Measurements from ENCODE around the gene HOMEZ.
"Not testable (repeated sequence)": the region's sequence is repeated elsewhere in the genome, so short reads cannot be mapped to it uniquely, and the experiment has no call there.

The HOMEZ gene

GRCh38 chr14:23275412-23275811 is 10.5 kb downstream of the HOMEZ start:
- no peak for DNase-seq

DNA sequence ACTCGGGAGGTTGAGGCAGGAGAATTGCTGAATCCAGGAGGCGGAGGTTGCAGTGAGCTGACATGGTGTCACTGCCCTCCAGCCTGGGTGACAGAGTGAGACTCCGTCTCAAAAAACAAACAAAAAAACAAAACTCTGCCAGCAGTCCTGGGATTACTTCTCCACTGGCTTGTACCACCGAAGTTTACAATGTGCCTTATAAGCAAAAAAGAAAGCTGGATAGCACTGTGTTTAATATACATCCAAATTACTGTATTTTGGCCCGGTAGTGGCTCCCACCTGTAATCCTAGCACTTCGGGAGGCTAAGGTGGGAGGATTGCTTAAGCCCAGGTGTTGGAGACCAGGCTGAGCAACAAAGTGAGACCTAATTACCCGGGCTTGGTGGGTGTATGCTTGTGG is 16.7 kb downstream of the HOMEZ start:
- DNase-seq = no peak

DNA sequence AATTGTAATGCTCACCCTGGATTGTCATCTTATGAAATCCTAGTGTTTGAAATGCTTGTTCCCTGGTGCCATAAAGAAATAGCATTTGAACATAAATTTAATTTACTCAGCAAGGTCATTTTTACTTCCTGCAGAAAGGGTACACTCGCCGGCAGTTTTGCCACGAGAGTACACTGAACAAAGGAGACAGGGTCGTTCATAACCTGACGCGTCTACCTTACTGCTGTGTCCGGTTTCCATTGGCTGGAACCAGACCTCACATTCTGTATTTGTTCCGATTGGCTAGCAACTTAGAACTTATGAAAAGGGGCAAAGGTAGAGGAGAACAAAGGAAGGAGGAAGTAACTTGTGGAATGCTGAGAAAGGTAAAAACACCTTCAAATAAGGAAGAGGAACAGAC is 25.1 kb downstream of the HOMEZ start:
- not testable (repeated sequence) for DNase-seq

DNA sequence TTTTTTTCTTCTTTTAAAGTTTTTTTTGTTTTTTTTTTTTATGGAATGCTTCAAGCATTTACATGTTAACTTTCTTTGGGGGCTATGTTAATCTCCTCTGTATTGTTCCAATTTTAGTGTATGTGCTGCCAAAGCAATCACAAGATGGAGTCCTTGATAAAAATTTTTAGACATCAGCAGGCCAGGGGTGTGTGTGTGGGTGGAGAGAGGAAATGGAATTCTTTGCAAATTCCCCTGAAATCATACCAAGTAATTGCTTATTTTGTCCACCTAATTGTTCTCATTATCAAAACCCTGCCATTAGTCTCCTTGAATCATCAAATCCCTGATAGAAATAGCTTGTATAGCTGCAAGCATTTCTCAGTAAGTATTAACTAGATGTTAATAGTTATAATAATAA is 26.5 kb downstream of the HOMEZ start:
- DNase-seq = no peak

GRCh38 chr14:23258256-23258655 is 27.7 kb downstream of the HOMEZ start:
- no peak for DNase-seq

DNA sequence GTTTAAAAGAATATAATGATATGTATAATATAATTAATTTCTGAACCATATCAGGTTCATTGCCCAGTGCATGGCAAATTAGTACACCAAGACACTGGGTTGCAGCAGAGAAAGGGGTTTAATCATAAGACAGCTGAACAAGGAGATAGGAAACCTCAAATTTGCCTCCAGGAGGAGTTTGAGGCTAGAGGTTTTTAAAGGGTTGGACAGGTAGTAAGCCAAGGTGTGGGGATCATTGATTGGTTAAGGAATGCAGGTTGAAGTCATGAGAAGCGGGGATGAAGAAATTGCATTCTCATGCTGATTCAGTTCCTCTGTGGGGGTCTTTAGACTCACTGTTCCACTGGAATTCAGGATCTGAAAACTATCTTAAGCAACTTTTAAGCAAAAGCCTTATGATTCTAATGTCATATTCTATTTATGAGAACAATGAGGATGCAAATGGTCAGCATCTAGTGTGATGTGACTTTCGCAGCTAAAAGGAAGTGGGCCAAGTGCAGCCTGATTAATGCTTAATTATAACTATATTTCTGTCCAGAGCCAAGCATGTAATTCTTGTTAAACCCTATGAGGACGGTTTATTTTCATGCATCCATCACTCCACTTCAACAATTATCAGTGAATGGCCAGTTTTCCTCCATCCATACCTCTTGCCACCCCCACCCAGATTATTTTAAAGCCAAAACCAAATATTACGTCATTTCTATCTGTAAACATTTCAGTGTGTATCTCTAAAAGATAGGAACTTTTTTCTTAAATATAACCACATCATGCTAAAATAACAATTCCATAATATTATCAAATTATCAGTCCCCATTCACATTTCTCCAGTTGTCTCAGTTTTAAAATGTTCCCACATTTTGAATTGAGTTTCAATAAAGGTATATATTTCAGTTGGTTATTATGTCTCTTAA is 33.3 kb downstream of the HOMEZ start:
- no peak for DNase-seq

DNA sequence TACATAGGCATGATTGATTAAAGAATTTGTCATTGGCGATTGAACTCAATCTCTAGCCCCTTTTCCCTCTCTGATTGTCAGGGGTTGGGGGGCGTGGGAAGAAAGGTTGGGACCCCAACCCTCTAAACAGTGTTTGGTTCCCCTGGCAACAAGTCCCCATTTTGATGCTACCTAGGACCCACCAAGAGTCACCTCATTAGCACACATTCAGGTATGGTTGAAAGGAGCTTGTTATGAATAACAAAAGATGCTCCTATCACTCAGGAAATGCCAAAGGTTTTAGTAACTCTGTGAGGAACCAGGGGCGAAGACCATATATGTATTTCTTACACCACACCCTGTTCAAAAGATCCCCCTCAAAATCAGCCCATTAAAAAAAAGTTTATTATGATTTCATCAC is 33.9 kb downstream of the HOMEZ start:
- DNase-seq = no peak

GRCh38 chr14:23249824-23250223 is 36.1 kb downstream of the HOMEZ start:
- no peak for DNase-seq

GRCh38 chr14:23248601-23249000 is 37.3 kb downstream of the HOMEZ start:
- no peak for DNase-seq

GRCh38 chr14:23245282-23245681 is 40.6 kb downstream of the HOMEZ start:
- no peak for DNase-seq

- no peak for DNase-seq
Observed at GRCh38 chr14:23243066-23243465, 42.9 kb downstream of the HOMEZ start.

- DNase-seq = no peak
Observed at GRCh38 chr14:23242076-23242475, 43.9 kb downstream of the HOMEZ start.

DNA sequence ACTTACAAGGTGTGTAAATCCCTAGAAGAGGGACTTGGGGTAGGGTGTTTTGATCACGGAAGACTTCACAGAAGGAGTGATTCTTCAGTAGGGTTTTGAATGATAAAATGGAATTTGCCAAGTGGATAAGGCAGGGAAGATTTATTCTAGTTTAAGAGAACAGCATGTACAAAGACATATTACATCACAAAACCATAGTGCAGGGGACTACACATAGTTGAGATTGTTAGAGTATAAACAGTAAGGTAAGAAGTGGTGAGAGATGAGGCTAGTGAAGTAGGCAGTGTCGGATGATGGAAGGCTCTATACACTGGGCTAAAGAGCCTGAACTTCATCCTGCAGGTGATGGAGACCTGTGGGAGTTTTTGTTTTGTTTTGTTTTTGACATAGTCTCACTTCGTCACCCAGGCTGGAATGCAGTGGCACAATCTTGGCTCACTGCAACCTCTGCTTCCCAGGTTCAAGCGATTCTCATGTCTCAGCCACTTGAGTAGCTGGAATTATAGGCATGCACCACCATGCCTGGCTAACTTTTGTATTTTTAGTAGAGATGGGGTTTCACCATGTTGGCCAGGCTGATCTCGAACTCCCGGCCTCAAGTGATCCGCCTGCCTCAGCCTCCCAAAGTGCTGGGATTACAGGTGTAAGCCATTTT is 44.7 kb downstream of the HOMEZ start:
- not testable (repeated sequence) for DNase-seq

GRCh38 chr14:23240661-23241060 is 45.3 kb downstream of the HOMEZ start:
- DNase-seq = no peak

DNA sequence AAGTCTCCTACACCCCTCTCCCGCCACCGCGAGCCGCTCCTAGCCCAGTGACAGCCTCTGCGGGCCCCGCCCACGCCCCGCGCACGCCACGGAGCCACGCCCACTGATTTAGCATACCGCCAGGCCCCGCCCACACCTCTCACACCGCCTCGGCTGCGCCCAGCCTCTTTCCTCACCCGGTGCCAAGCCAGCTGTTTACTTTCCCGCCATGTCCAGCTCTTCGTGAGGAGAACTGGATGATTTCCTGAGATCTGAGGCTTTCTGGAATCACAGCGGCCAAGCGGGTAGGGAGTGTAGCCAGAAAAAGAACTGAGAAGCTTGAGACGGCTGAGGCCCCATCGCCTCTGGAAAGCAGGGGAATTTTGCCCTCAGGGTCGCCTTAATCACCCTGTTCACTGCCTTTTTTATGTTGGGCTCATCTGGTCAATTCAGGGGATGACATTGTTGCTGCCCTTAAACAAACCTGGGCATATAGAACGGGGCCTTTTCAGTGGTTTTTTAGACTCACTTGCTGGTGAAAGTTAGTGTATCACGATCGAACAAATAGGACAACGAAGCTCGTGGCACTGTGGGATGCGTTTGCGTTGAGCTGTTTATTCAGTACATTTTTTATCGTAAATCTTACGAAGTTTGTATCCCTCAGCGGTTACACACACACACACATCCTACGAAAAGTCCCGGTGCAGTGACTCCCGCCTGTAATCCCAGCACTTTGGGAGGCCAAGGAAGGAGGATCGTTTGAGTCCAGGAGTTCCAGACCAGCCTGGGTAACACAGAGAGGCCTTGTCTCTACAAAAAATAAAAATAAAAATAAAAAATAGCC is 47.9 kb downstream of the HOMEZ start, which contains the start of gene RNF212B:
TSS of gene RNF212B (plus strand) at position 165 of the 823 bp plus-strand sequence. CDS start 2,410 bp downstream, outside the sequence.
- DNase-seq = no peak

DNA sequence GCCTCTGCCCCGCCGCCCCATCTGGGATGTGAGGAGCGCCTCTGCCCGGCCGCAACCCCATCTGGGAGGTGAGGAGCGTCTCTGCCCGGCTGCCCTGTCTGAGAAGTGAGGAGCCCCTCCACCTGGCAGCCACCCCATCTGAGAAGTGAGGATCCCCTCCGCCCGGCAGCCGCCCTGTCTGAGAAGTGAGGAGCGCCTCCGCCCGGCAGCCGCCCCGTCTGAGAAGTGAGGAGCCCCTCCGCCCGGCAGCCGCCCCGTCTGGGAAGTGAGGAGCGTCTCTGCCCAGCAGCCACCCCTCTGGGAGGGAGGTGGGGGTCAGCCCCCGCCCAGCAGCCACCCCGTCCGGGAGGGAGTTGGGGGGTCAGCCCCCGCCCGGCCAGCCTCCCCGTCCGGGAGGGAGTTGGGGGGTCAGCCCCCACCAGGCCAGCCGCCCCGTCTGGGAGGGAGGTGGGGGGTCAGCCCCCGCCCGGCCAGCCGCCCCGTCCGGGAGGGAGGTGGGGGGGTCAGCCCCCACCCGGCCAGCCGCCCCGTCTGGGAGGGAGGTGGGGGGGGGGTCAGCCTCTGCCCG is 53.6 kb downstream of the HOMEZ start:
- DNase-seq = not testable (repeated sequence)

GRCh38 chr14:23228812-23229211 is 57.1 kb downstream of the HOMEZ start:
- no peak for DNase-seq

DNA sequence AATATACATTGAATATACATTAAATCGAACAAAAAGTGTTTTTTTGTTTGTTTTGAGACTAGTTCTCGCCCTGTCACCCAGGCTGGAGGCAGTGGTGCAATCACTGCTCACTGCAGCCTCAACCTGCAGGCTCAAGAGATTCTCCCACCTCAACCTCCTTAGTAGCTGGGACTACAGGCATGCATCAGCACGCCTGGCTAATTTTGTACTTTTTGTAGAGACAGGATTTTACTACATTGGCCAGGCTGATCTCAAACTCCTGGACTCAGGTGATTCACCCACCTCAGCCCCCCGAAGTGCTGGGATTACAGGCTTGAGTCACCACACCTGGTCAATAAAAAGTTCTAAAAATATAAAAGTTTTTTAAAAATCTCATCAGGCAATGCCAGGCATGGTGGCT is 58.4 kb downstream of the HOMEZ start:
- DNase-seq = no peak

- DNase-seq = not testable (repeated sequence)
Observed at GRCh38 chr14:23224958-23225357, 61.0 kb downstream of the HOMEZ start.
